Neural cell (in vitro differentiated cells): ENCODE results near the gene FBXO24. TPM values are rescaled to one million over a fixed set of nuclear protein-coding genes. Genes with fewer than 3 reads are reported as not detected.

Experiments used
- H2AFZ ChIP-seq: fragments of 200-600, 300-800 bp; sonication (generic), shearing (Covaris generic); 2 replicates; pipeline ENCODE4 v1.6.0; 2014; ENCODE audit warnings: low read depth, mild to moderate bottlenecking, antibody characterized with exemption, low read length, moderate library complexity
- H3F3A ChIP-seq: fragments of 200-600 bp; shearing (Covaris generic); 2 replicates; pipeline ENCODE4 v1.6.1; 2016; ENCODE audit warnings: mild to moderate bottlenecking, moderate library complexity, mixed read lengths, antibody characterized with exemption, low read length; ENCODE audit not compliant: insufficient read depth, poor library complexity, severe bottlenecking
- H3K27ac ChIP-seq: fragments of 200-600, 300-800 bp; sonication (generic), shearing (Covaris generic); 2 replicates; pipeline ENCODE4 v1.5.1; 2014; ENCODE audit warnings: mild to moderate bottlenecking, low read length, moderate library complexity
- H3K27me3 ChIP-seq: fragments of 300-800, 200-600 bp; sonication (generic), shearing (Covaris generic); 2 replicates; pipeline ENCODE4 v1.6.0; 2014; ENCODE audit warnings: mild to moderate bottlenecking, low read depth, low read length, moderate library complexity; ENCODE audit not compliant: insufficient read depth
- H3K36me3 ChIP-seq: fragments of 300-800, 200-600 bp; sonication (generic), shearing (Covaris generic); 2 replicates; pipeline ENCODE4 v1.5.1; 2014; ENCODE audit warnings: mild to moderate bottlenecking, antibody characterized with exemption, low read length, moderate library complexity; ENCODE audit not compliant: insufficient read depth
- H3K4me2 ChIP-seq: fragments of 300-800, 200-600 bp; sonication (generic), shearing (Covaris generic); 2 replicates; pipeline ENCODE4 v1.6.0; 2014; ENCODE audit warnings: mild to moderate bottlenecking, low read length
- H3K4me3 ChIP-seq: fragments of 300-800, 200-600 bp; sonication (generic), shearing (Covaris generic); 2 replicates; pipeline ENCODE4 v1.5.1; 2014; ENCODE audit warnings: mild to moderate bottlenecking, low read length, moderate library complexity
- H3K79me2 ChIP-seq: fragments of 200-600 bp; shearing (Covaris generic); replicated peaks from 2 replicates; pipeline ENCODE4 v1.6.0; 2014; ENCODE audit warnings: mild to moderate bottlenecking, low read length, moderate library complexity; ENCODE audit not compliant: insufficient read depth
- H3K9ac ChIP-seq: fragments of 300-800, 200-600 bp; sonication (generic), shearing (Covaris generic); 2 replicates; pipeline ENCODE4 v1.6.1; 2016; ENCODE audit warnings: mild to moderate bottlenecking, low read length, mixed read lengths
- H3K9me2 ChIP-seq: fragments of 200-600 bp; shearing (Covaris generic); 2 replicates; pipeline ENCODE4 v1.6.1; 2016; ENCODE audit warnings: mild to moderate bottlenecking, low read length, mixed read lengths; ENCODE audit not compliant: insufficient read depth
- H3K9me3 ChIP-seq: fragments of 200-600, 300-800 bp; sonication (generic), shearing (Covaris generic); 2 replicates; pipeline ENCODE4 v1.6.1; 2016; ENCODE audit warnings: mild to moderate bottlenecking, mixed run types, low read length, moderate library complexity, mixed read lengths
- H4K20me1 ChIP-seq: fragments of 200-600 bp; shearing (Covaris generic); 2 replicates; pipeline ENCODE4 v1.6.1; 2016; ENCODE audit warnings: mild to moderate bottlenecking, mixed run types; ENCODE audit not compliant: insufficient read depth
- EZH2 ChIP-seq: fragments of 200-600, 300-800 bp; shearing (Covaris generic), sonication (generic); IDR thresholded peaks from 2 replicates; pipeline ENCODE4 v1.6.1; 2014; ENCODE audit warnings: antibody characterized with exemption, low read length, borderline replicate concordance, mild to moderate bottlenecking; ENCODE audit not compliant: insufficient read depth, poor library complexity, severe bottlenecking
- MXI1 ChIP-seq: fragments of 450-650 bp; conservative IDR thresholded peaks from 2 replicates; pipeline ENCODE4 v1.6.1; 2014; ENCODE audit warnings: antibody characterized with exemption, mild to moderate bottlenecking; ENCODE audit not compliant: poor library complexity, severe bottlenecking
- POLR2AphosphoS5 ChIP-seq: IDR thresholded peaks from 2 replicates; pipeline ENCODE4 v1.6.1; 2012
- SMC3 ChIP-seq: fragments of 450-650 bp; conservative IDR thresholded peaks from 2 replicates; pipeline ENCODE4 v1.6.1; 2014; ENCODE audit warnings: antibody characterized with exemption, mild to moderate bottlenecking, moderate library complexity; ENCODE audit not compliant: poor library complexity
- TAF1 ChIP-seq: IDR thresholded peaks from 2 replicates; pipeline ENCODE4 v1.6.1; 2012; ENCODE audit warnings: low read depth
- polyA plus RNA-seq: library from polyadenylated mRNA; depleted of rRNA; stranded (reverse); fragments of >200 nt; gene quantifications from 2 replicates; pipeline ENCODE4 v1.2.3, GENCODE V29; 2014
- small RNA-seq, 3 experiments: library from RNA; depleted of rRNA; stranded (forward); fragments of <200 nt; gene quantifications; one replicate each; pipeline ENCODE3, GENCODE V24; 2012
- TF ChIP-seq, protein P1 (sequence below): fragments of 450-650 bp; IDR thresholded peaks from 2 replicates; pipeline ENCODE4 v1.5.1; 2014; ENCODE audit warnings: antibody characterized with exemption, mild to moderate bottlenecking, moderate library complexity; ENCODE audit not compliant: poor library complexity, severe bottlenecking

The FBXO24 gene
- polyA plus RNA-seq, 1 donor from 2014 or later, result 0.52 TPM

DNA sequence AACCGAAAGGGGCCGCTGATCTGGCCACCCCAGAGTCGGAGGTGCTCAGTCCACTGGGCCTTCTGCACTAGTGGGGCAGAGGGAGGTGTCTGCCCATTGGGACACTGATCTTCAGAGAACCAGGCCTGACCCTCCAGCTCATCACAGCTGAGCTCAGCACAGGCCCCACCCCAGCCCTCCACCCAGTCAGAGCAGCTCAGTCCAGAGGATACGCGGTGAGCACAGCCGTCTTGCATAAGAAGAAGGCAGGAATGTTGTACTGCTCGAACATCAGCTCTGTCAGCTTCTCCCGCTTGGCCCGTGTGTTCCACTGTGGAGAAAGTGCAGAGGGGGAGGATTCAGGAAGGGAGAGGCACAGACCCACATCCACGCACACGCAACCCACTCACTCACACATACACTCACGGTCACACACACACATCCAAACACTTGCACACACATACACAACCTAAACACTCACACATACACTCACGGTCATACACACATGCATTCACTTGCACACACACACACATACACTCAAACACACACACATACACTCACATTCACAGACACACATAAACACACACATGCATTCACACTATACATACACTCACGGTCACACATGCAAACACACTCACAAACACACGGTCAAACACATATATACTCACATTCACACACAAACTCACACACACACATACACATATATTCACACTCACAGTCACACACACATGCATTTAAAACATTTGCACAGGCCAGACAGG lies 63.9 kb downstream of the FBXO24 start:
- H3F3A ChIP-seq, result no peaks in the 10 kb centered on the region
- no peaks in the 10 kb centered on the region for H4K20me1 ChIP-seq
- H3K9me3 ChIP-seq, result no peaks in the 10 kb centered on the region
- no peak overlapping the region for H3K9ac ChIP-seq
- no peaks in the 10 kb centered on the region for H3K27me3 ChIP-seq
- peaks cover 8% of the 10 kb centered on the region for H3K36me3 ChIP-seq
- no peak overlapping the region for H3K4me3 ChIP-seq
- no peak overlapping the region for H3K27ac ChIP-seq
- H3K9me2 ChIP-seq, result no peaks in the 10 kb centered on the region
- TF ChIP-seq POLR2AphosphoS5 (no peak), SMC3 (no peak), MXI1 (no peak), TAF1 (no peak), EZH2 (no peak)
- TF ChIP-seq, protein P1, sequence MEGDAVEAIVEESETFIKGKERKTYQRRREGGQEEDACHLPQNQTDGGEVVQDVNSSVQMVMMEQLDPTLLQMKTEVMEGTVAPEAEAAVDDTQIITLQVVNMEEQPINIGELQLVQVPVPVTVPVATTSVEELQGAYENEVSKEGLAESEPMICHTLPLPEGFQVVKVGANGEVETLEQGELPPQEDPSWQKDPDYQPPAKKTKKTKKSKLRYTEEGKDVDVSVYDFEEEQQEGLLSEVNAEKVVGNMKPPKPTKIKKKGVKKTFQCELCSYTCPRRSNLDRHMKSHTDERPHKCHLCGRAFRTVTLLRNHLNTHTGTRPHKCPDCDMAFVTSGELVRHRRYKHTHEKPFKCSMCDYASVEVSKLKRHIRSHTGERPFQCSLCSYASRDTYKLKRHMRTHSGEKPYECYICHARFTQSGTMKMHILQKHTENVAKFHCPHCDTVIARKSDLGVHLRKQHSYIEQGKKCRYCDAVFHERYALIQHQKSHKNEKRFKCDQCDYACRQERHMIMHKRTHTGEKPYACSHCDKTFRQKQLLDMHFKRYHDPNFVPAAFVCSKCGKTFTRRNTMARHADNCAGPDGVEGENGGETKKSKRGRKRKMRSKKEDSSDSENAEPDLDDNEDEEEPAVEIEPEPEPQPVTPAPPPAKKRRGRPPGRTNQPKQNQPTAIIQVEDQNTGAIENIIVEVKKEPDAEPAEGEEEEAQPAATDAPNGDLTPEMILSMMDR, result no peak
- H3K4me2 ChIP-seq, result no peak overlapping the region
- no peaks in the 10 kb centered on the region for H3K79me2 ChIP-seq
- H2AFZ ChIP-seq, result no peak overlapping the region

Small RNA genes within 50 kb of the gene (small RNA-seq; reads per million reads assigned to genes)
- 0 reads per million in 3 experiments for gene SAP25

Other genes starting within 250 kb of the FBXO24 start
- 222 and 274 TPM in 2 replicates for gene PILRB, start 228.2 kb upstream of the FBXO24 start, polyA plus RNA-seq
- 23.7 and 29.2 TPM in 2 replicates for gene PILRA, start 212.8 kb upstream of the FBXO24 start, polyA plus RNA-seq
- 3.1 and 6.8 TPM in 2 replicates for gene ZCWPW1, start 157.6 kb upstream of the FBXO24 start, polyA plus RNA-seq
- 12.1 and 15.0 TPM in 2 replicates for gene MEPCE, start 156.5 kb upstream of the FBXO24 start, polyA plus RNA-seq
- 24.0 and 33.8 TPM in 2 replicates for gene PPP1R35, start 149.8 kb upstream of the FBXO24 start, polyA plus RNA-seq
- not detected in 2 replicates for gene SPACDR, start 122.1 kb upstream of the FBXO24 start, polyA plus RNA-seq
- 2.1 and 3.7 TPM in 2 replicates for gene TSC22D4, start 107.1 kb upstream of the FBXO24 start, polyA plus RNA-seq
- gene NYAP1, start 102.4 kb upstream of the FBXO24 start, polyA plus RNA-seq, result 70.1 and 86.6 TPM in 2 replicates
- gene AGFG2, start 47.1 kb upstream of the FBXO24 start, polyA plus RNA-seq, result 3.4 and 7.5 TPM in 2 replicates
- gene SAP25, start 12.4 kb upstream of the FBXO24 start, polyA plus RNA-seq, result 0.46 and 0.52 TPM in 2 replicates
- 17.2 and 25.1 TPM in 2 replicates for gene LRCH4, start 199 bp upstream of the FBXO24 start, polyA plus RNA-seq
- gene PCOLCE, start 16.0 kb downstream of the FBXO24 start, polyA plus RNA-seq, result 0.48 and 2.0 TPM in 2 replicates
- gene MOSPD3, start 26.2 kb downstream of the FBXO24 start, polyA plus RNA-seq, result 26.5 and 27.9 TPM in 2 replicates
- gene TFR2, start 55.2 kb downstream of the FBXO24 start, polyA plus RNA-seq, result 21.0 and 23.5 TPM in 2 replicates
- gene ACTL6B, start 70.1 kb downstream of the FBXO24 start, polyA plus RNA-seq, result 339 and 389 TPM in 2 replicates
- gene GNB2, start 87.4 kb downstream of the FBXO24 start, polyA plus RNA-seq, result 279 and 284 TPM in 2 replicates
- gene GIGYF1, start 107.9 kb downstream of the FBXO24 start, polyA plus RNA-seq, result 28.3 and 33.5 TPM in 2 replicates
- 92.1 and 104 TPM in 2 replicates for gene POP7, start 119.8 kb downstream of the FBXO24 start, polyA plus RNA-seq
- not detected in 2 replicates for gene EPO, start 134.1 kb downstream of the FBXO24 start, polyA plus RNA-seq
- not detected in 2 replicates for gene ZAN, start 147.3 kb downstream of the FBXO24 start, polyA plus RNA-seq
- gene EPHB4, start 241.2 kb downstream of the FBXO24 start, polyA plus RNA-seq, result 0.92 and 1.4 TPM in 2 replicates